Lung (tissue), 13 donors: ENCODE data around the gene EML1. TPM values are rescaled to one million over a fixed set of nuclear protein-coding genes. Genes with fewer than 3 reads are reported as not detected.

Experiments used
- ATAC-seq: fragments of 200-7000 bp; cut with Tn5 transposase; one replicate; pipeline ENCODE4 v1.9.1; 2020; ENCODE audit warnings: moderate number of reproducible peaks; ENCODE audit not compliant: insufficient read depth, low FRiP score
- DNase-seq, 3 donors: peaks; one replicate each; pipeline ENCODE4 v3.0.0-alpha.2; 2013 to 2017
- H3K27ac ChIP-seq, 2 donors: one replicate each; pipeline ENCODE4 v1.5.1; 2013; ENCODE audit warnings: mild to moderate bottlenecking in 2 of 2, moderate library complexity in 2 of 2, control low read depth in 1 of 2, inconsistent platforms in 1 of 2, low read depth in 1 of 2, low read length in 1 of 2
- H3K27me3 ChIP-seq, 3 donors: one replicate each; pipeline ENCODE4 v1.5.1; 2013; ENCODE audit warnings: low read length in 2 of 3; ENCODE audit not compliant: control insufficient read depth in 3 of 3, insufficient read depth in 3 of 3
- H3K36me3 ChIP-seq, 4 donors: one replicate each; pipeline ENCODE4 v1.5.1; 2013; ENCODE audit warnings: low read length in 4 of 4, mild to moderate bottlenecking in 1 of 4, moderate library complexity in 1 of 4; ENCODE audit not compliant: control insufficient read depth in 4 of 4, insufficient read depth in 4 of 4
- H3K4me1 ChIP-seq, 5 donors: one replicate each; pipeline ENCODE4 v1.5.1; 2013; ENCODE audit warnings: low read length in 5 of 5, mild to moderate bottlenecking in 2 of 5, moderate library complexity in 1 of 5; ENCODE audit not compliant: control insufficient read depth in 5 of 5, insufficient read depth in 5 of 5
- H3K4me3 ChIP-seq: one replicate; pipeline ENCODE4 v1.5.1; 2013; ENCODE audit warnings: mild to moderate bottlenecking, control low read depth, moderate library complexity
- H3K9ac ChIP-seq, 2 donors: one replicate each; pipeline ENCODE4 v1.5.1; 2013; ENCODE audit warnings: low read length in 2 of 2, control low read depth in 1 of 2; ENCODE audit not compliant: insufficient read depth in 1 of 2
- H3K9me3 ChIP-seq, 4 donors: one replicate each; pipeline ENCODE4 v1.5.1; 2013; ENCODE audit warnings: low read length in 3 of 4, mild to moderate bottlenecking in 1 of 4, moderate library complexity in 1 of 4; ENCODE audit not compliant: control insufficient read depth in 4 of 4, insufficient read depth in 3 of 4
- WGBS, 2 donors: extraction: QIAGEN DNeasy Blood & Tissue Kit; methylation state at CpG; one replicate each; pipeline ENCODE4 v1.1.7; 2013; 5-methylcytosine and 5-hydroxymethylcytosine counted together
- polyA plus RNA-seq, 2 donors: library from polyadenylated mRNA; stranded (reverse); fragments of 200-250 nt; gene quantifications; one replicate each; pipeline ENCODE4 v1.2.1, GENCODE V29; 2013
- small RNA-seq: library from RNA; depleted of rRNA; stranded (forward); fragments of <200 nt; gene quantifications from one replicate; pipeline ENCODE3, GENCODE V24; 2014; ENCODE audit warnings: low replicate concordance
- total RNA-seq, 2 donors: library from RNA; depleted of rRNA in 1 of 2; stranded (reverse); fragments of >200 nt in 1 of 2; gene quantifications; one replicate each; pipeline ENCODE4 v1.2.1, GENCODE V29; 2014 to 2021
- TF ChIP-seq, protein P1 (sequence below): IDR thresholded peaks from 2 replicates; pipeline ENCODE4 v1.5.1; 2012; ENCODE audit warnings: mild to moderate bottlenecking; ENCODE audit errors: control extremely low read depth, extremely low read depth
- donor health status: control.
- donor health status: control.
- donor health status: Bipolar disorder and iron deficiency.
- donor health status: healthy.
- donor health status: DM: yes; HTN: yes; CAD: no.

Gene EML1
- total and polyA plus RNA-seq, 4 donors, result 6.7 to 88.0 (median 22.8) TPM

DNA sequence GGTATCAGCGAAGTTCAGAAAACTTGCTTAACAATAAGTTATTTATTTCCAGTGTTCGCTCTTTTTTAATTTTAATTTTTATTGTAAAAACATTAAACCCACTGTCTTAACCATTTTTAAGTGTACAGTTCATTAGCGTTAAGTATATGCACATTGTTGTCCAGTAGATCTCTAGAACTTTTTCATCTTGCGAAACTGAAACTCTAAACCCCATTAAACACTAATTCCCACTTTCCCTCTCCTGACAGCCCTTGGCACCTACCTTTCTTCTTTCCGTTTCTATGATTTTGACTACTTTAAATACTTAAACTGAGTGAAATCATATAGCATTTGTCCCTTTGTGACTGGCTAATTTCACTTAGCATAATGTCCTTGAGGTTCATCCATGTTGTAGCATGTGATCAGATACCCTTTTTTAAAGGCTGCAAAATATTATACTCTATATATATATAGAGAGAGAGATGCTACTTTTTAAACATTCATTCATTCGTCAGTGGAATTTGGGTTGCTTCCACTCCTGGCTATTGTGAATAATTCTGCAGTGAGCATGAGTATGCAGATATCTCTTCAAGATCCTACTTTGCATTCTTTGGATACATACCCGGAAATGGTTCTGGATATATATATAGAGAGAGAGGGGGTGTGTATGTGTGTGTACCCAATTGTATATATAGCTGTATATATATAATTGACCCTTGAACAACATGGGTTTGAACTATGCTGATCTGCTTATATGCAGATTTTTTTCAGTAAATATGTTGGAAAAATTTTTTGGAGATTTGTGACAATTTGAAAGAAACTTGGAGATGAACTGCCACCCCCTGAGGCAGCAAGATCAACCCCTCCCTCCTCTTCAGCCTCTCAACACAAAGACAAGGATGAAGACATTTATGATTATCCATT lies 197.3 kb downstream of the EML1 start:
- DNase-seq (peak in 1 of 3 donors; percentile 31), ATAC-seq (no peak)
- 75 to 84% methylated on average over 7 of the region's 7 CpGs for WGBS, 2 donors
- no peaks in the 10 kb centered on the region for H3K27me3 ChIP-seq
- no peak overlapping the region for H3K4me3 ChIP-seq
- H3K27ac ChIP-seq, result no peak overlapping the region
- H3K36me3 ChIP-seq, result no peaks in the 10 kb centered on the region
- peaks cover 0 to 29% (median 8%) of the 10 kb centered on the region in 5 donors for H3K4me1 ChIP-seq
- TF ChIP-seq, protein P1, sequence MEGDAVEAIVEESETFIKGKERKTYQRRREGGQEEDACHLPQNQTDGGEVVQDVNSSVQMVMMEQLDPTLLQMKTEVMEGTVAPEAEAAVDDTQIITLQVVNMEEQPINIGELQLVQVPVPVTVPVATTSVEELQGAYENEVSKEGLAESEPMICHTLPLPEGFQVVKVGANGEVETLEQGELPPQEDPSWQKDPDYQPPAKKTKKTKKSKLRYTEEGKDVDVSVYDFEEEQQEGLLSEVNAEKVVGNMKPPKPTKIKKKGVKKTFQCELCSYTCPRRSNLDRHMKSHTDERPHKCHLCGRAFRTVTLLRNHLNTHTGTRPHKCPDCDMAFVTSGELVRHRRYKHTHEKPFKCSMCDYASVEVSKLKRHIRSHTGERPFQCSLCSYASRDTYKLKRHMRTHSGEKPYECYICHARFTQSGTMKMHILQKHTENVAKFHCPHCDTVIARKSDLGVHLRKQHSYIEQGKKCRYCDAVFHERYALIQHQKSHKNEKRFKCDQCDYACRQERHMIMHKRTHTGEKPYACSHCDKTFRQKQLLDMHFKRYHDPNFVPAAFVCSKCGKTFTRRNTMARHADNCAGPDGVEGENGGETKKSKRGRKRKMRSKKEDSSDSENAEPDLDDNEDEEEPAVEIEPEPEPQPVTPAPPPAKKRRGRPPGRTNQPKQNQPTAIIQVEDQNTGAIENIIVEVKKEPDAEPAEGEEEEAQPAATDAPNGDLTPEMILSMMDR, result no peak
- no peak overlapping the region for H3K9ac ChIP-seq
- no peaks in the 10 kb centered on the region for H3K9me3 ChIP-seq

DNA sequence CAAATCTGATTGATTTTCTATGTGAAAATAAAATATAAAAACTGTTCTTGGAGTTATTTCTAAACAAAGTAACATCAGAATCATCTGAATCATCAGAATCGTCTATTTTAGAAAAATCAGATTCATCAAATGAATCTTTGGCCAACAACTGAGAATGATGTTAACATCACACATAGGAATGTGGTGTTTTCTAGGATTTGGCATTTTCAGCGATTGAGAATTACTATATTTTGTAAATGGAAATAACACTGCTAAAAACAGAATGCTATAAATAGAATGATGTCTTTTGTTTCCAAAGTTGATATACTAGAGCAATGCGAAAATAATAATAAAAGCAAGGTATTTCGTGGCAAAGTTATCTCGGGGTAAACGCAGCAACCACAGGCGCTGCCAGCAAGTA lies 198.1 kb downstream of the EML1 start:
- WGBS, 2 donors, result 79 to 88% methylated on average over 7 of the region's 7 CpGs
- ATAC-seq, result no peak

More for the DNA sequence above, 198.1 kb downstream of the EML1 start:
- peaks cover 0 to 23% (median 8%) of the 10 kb centered on the region in 5 donors for H3K4me1 ChIP-seq
- DNase-seq, result peak; percentile 42 to 80 (median 77)
- no peak overlapping the region for H3K9ac ChIP-seq
- TF ChIP-seq, protein P1, result no peak
- H3K27ac ChIP-seq, result no peak overlapping the region
- no peaks in the 10 kb centered on the region for H3K27me3 ChIP-seq
- no peaks in the 10 kb centered on the region for H3K36me3 ChIP-seq
- H3K4me3 ChIP-seq, result no peak overlapping the region
- H3K9me3 ChIP-seq, result no peaks in the 10 kb centered on the region

Small RNA genes lying within 50 kb of the gene (small RNA-seq; reads per million reads assigned to genes)
- gene RNU1-47P, result not detected

Other genes with a start within 250 kb of the EML1 start
- 10 to 100 TPM in 1 of 2 donors, 1 to 10 TPM in 1; 2.8 to 19.8 TPM for gene CCDC85C, start 189.2 kb upstream of the EML1 start, total RNA-seq
- gene CCDC85C, start 189.2 kb upstream of the EML1 start, polyA plus RNA-seq, result 10 to 100 TPM; 16.0 to 19.2 TPM
- 1 to 10 TPM; 1.7 to 4.0 TPM for gene HHIPL1, start 148.3 kb upstream of the EML1 start, total RNA-seq
- under 1 TPM; 0.31 to 0.64 TPM for gene HHIPL1, start 148.3 kb upstream of the EML1 start, polyA plus RNA-seq
- gene CYP46A1, start 109.1 kb upstream of the EML1 start, total RNA-seq, result 1 to 10 TPM; 1.7 to 2.5 TPM
- 1 to 10 TPM in 1 of 2 donors, under 1 TPM in 1; 0.33 to 1.0 TPM for gene CYP46A1, start 109.1 kb upstream of the EML1 start, polyA plus RNA-seq